Kidney (tissue), 14 donors: Measurements from ENCODE around the gene SSH3. TPM values are rescaled to one million over a fixed set of nuclear protein-coding genes. Genes with fewer than 3 reads are reported as not detected.

Source experiments
- DNase-seq, 5 donors: peaks; one replicate each; pipeline ENCODE4 v3.0.0-alpha.2; 2013 to 2020
- FAIRE-seq: peaks from 2 replicates; lab custom pipeline; 2012; peaks lifted over from hg19 to GRCh38; lab: Jason Lieb, UNC
- H3K27ac ChIP-seq, 2 donors: one replicate each; pipeline ENCODE4 v1.7.0; 2013; ENCODE audit warnings: low read depth in 2 of 2, low read length in 2 of 2, inconsistent platforms in 1 of 2
- H3K27me3 ChIP-seq: one replicate; pipeline ENCODE4 v1.7.1; 2013; ENCODE audit warnings: low read length, inconsistent platforms; ENCODE audit not compliant: control insufficient read depth, insufficient read depth
- H3K36me3 ChIP-seq, 3 donors: one replicate each; pipeline versions ENCODE4 v1.7.0 to v1.7.1; 2013; ENCODE audit warnings: low read length in 3 of 3, control low read depth in 1 of 3, inconsistent platforms in 1 of 3; ENCODE audit not compliant: insufficient read depth in 3 of 3, control insufficient read depth in 2 of 3
- H3K4me1 ChIP-seq, 3 donors: one replicate each; pipeline versions ENCODE4 v1.7.0 to v1.7.1; 2013; ENCODE audit warnings: low read length in 3 of 3, inconsistent platforms in 1 of 3, low read depth in 1 of 3; ENCODE audit not compliant: control insufficient read depth in 2 of 3, insufficient read depth in 2 of 3
- H3K4me3 ChIP-seq, 3 donors: one replicate each; pipeline versions ENCODE4 v1.7.0 to v1.8.1; 2013; ENCODE audit warnings: low read length in 3 of 3, control low read depth in 1 of 3, inconsistent platforms in 1 of 3
- H3K9ac ChIP-seq, 3 donors: one replicate each; pipeline versions ENCODE4 v1.7.0 to v1.7.1; 2013; ENCODE audit warnings: low read length in 3 of 3, control low read depth in 1 of 3, inconsistent platforms in 1 of 3
- H3K9me3 ChIP-seq, 3 donors: one replicate each; pipeline versions ENCODE4 v1.7.0 to v1.7.1; 2013; ENCODE audit warnings: low read length in 3 of 3, control low read depth in 1 of 3, inconsistent platforms in 1 of 3; ENCODE audit not compliant: control insufficient read depth in 2 of 3, insufficient read depth in 1 of 3
- CTCF ChIP-seq: IDR thresholded peaks from 3 replicates; pipeline ENCODE4 v1.5.1; 2012; ENCODE audit warnings: mild to moderate bottlenecking, moderate library complexity, borderline replicate concordance; ENCODE audit not compliant: insufficient read depth; ENCODE audit errors: extremely low read depth
- intact Hi-C: fragments of 100-400 bp; cut with DNase I; formaldehyde crosslinking; loops from one replicate; pipeline ENCODE4 v1.11.1; 2022
- polyA plus RNA-seq: library from polyadenylated mRNA; stranded (reverse); fragments of 350-450 nt; fragmentation: Illumina TruSeq; extraction: RNeasy Lipid Tissue Mini Kit (QIAGEN cat#74804); gene quantifications from one replicate; pipeline ENCODE4 v1.2.3, GENCODE V29; 2014; ENCODE audit warnings: low read depth, low replicate concordance; ENCODE audit not compliant: insufficient read depth
- total RNA-seq: library from RNA; stranded (reverse); fragmentation: NEBNext Ultra II Directional; extraction: Animal tissue kit (Norgen Biotek cat#: 25700); gene quantifications from one replicate; pipeline ENCODE4 v1.2.1, GENCODE V29; 2021
- donor health status: control.
- donor health status: control.
- donor health status: control.
- donor health status: control.
- donor health status: control.
- donor health status: DM: yes; HTN: yes; CAD: no.
- donor health status: Normal renal cell carcinoma (clear cell type).

The SSH3 gene
- total and polyA plus RNA-seq, 2 donors from 2014 or later, result 25.0 to 68.9 TPM

DNA sequence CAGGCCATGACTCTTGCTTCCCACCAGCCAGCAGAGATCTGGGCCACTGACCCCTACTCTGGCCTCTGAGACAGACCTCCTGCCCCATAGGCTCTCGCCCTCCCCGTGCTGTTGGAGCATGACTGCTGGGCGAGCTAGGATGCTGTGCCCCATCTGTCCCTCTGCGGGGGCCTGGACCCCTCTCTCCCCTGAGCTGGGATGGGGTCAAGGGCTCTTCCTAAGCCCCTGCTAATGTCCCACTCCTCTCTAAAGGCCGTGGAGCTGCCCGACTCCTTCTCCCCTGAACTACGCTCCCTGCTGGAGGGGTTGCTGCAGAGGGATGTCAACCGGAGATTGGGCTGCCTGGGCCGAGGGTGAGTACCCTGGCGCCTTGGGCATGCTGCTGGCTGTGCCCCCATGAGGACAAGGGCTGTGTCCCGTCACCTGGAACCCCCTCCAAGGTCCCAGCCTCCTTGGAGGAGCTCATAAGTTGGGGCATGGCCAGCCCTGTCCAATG lies 20.4 kb upstream of the SSH3 start:
- no peak for FAIRE-seq
- TF ChIP-seq CTCF, result no peak
- DNase-seq, result peak in 2 of 5 donors; percentile 24 to 68
- Histone ChIP-seq H3K9ac (no peak overlapping the region), H3K9me3 (no peaks in the 10 kb centered on the region), H3K27me3 (no peaks in the 10 kb centered on the region), H3K36me3 (peaks cover 0 to 48% (median 23%) of the 10 kb centered on the region in 3 donors), H3K4me1 (peaks cover 0 to 19% (median 9%) of the 10 kb centered on the region in 3 donors), H3K27ac (no peak overlapping the region), H3K4me3 (no peak overlapping the region)
- intact Hi-C loops, result no loop called here

GRCh38 chr11:67283481-67283963 lies 19.8 kb upstream of the SSH3 start:
- H3K4me1 ChIP-seq, result peaks cover 0 to 20% (median 12%) of the 10 kb centered on the region in 3 donors
- FAIRE-seq (no peak), DNase-seq (no peak)
- no peak overlapping the region for H3K27ac ChIP-seq
- TF ChIP-seq CTCF, result no peak
- H3K27me3 ChIP-seq, result no peaks in the 10 kb centered on the region
- H3K9ac ChIP-seq, result no peak overlapping the region
- peaks cover 0 to 48% (median 23%) of the 10 kb centered on the region in 3 donors for H3K36me3 ChIP-seq
- H3K9me3 ChIP-seq, result no peaks in the 10 kb centered on the region
- H3K4me3 ChIP-seq, result no peak overlapping the region
- intact Hi-C loops, result no loop called here

DNA sequence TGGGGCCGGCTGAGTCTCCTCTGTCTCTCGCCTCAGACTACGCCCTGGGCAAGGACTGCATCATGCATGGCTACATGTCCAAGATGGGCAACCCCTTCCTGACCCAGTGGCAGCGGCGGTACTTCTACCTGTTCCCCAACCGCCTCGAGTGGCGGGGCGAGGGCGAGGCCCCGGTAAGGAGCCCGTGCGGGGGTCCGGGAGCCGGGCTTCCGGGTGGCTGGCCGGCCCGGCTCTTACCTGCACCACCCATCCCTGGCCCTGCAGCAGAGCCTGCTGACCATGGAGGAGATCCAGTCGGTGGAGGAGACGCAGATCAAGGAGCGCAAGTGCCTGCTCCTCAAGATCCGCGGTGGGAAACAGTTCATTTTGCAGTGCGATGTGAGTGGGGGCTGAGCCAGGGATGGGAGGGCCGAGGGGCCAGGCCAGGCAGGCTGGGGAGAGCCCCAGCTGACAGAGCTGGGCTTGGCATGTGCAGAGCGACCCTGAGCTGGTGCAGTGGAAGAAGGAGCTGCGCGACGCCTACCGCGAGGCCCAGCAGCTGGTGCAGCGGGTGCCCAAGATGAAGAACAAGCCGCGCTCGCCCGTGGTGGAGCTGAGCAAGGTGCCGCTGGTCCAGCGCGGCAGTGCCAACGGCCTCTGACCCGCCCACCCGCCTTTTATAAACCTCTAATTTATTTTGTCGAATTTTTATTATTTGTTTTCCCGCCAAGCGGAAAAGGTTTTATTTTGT lies 18.4 kb upstream of the SSH3 start:
- TF ChIP-seq CTCF, result no peak
- no peak for FAIRE-seq
- Histone ChIP-seq H3K4me1 (peaks cover 0 to 21% (median 12%) of the 10 kb centered on the region in 3 donors), H3K36me3 (peaks cover 0 to 40% (median 23%) of the 10 kb centered on the region in 3 donors), H3K4me3 (no peak overlapping the region), H3K9ac (no peak overlapping the region), H3K9me3 (no peaks in the 10 kb centered on the region), H3K27ac (no peak overlapping the region), H3K27me3 (no peaks in the 10 kb centered on the region)
- peak in 1 of 5 donors; percentile 77 for DNase-seq
- intact Hi-C loops, result no loop called here
